ENCODE results near the gene FILIP1L.

- TF ChIP-seq CTCF (conservative IDR thresholded peaks at IDR 0.05; ENCODE audit: low read depth, low read length) (no peak), RFX5 (IDR thresholded peaks at IDR 0.05; ENCODE audit: low read depth, low read length) (no peak), POLR2A (IDR thresholded peaks at IDR 0.05; ENCODE audit: low read depth, low read length) (no peak), RAD21 (IDR thresholded peaks at IDR 0.05; ENCODE audit: low read length) (no peak), MAFK (IDR thresholded peaks at IDR 0.05; ENCODE audit: low read depth, low read length) (no peak), CEBPB (IDR thresholded peaks at IDR 0.05; ENCODE audit: low read depth, low read length) (no peak), MAZ (IDR thresholded peaks at IDR 0.05; ENCODE audit: borderline replicate concordance, low read depth, low read length) (no peak), MXI1 (IDR thresholded peaks at IDR 0.05; ENCODE audit: borderline replicate concordance, low read depth, low read length) (no peak), FOS (IDR thresholded peaks at IDR 0.05; ENCODE audit: low read depth, low read length) (no peak), BHLHE40 (IDR thresholded peaks at IDR 0.05; ENCODE audit: low read depth, low read length) (no peak), ELK1 (IDR thresholded peaks at IDR 0.05; ENCODE audit: borderline replicate concordance, low read depth, low read length) (no peak), USF2 (IDR thresholded peaks at IDR 0.05; ENCODE audit: low read depth, low read length) (no peak), NFE2L2 (IDR thresholded peaks at IDR 0.05; ENCODE audit: low read depth, low read length) (no peak), CHD1 (IDR thresholded peaks at IDR 0.05; ENCODE audit: low read depth, low read length) (no peak)
These were observed 314.9 kb downstream of the FILIP1L start for GRCh38 chr3:99799422-99799821.

All from IMR-90 (cell line).